Amniotic epithelial cell (primary cell): ENCODE results near the gene DIDO1.

Experiments
- DNase-seq: peaks from one replicate; pipeline ENCODE4 v3.0.0-alpha.2; 2010; ENCODE audit warnings: low read depth

The DIDO1 gene

DNA sequence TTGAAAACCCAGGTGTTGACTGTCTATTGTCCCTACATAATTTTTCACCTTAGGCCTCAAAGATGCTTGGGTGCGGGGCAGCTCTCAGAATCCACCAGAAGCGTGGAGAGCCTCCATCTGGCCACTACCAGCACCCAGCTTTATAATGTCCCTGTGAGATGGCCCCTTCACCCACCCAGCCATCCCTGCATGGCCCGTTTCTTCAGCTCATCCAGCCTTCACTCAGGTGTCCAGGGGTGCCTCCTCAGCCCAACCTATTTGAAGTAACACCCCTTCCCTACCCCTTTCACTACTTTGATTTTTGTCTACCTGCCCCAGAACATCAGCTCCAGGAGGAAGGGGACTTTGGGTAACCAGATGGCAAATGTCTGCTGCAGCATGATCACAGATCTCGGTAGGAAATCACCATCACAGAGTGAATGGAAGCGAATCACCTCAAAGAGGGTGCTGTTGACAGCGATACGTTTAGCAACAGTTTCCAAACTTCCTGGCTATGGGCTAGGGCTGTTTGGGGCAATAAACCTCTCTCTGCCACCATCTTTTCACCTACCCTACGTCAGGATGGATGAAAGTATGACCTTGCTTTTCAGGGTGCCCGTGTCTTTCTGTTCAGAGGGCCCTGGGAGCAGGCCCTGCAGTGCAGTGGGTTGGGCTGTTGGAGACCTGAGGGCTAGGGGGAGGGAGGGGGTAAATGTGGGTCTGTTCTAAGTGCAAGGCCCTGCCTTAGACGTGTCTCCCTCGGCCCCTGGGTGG lies 25.0 kb upstream of the DIDO1 start:
- no peak for DNase-seq

DNA sequence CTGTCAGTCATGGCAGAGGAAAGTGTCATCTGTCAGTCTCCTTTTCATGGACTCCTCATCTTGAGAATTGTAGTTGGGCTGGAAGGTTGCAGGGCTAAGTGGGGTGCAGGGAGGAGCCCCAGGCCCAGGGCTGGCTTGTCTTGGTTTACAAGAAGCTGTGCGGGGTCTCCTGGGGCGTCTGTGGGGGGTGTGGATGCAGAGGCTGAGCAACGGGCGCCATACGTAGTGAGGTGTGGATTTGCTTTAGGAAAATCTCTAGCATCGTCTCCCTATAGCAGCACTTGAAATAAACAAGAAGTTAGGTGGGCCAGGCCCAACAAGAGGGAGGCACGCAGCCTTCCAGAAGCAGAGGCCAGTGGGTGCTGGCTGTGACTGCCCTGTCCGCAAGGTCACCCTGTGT lies 24.4 kb upstream of the DIDO1 start:
- no peak for DNase-seq

DNA sequence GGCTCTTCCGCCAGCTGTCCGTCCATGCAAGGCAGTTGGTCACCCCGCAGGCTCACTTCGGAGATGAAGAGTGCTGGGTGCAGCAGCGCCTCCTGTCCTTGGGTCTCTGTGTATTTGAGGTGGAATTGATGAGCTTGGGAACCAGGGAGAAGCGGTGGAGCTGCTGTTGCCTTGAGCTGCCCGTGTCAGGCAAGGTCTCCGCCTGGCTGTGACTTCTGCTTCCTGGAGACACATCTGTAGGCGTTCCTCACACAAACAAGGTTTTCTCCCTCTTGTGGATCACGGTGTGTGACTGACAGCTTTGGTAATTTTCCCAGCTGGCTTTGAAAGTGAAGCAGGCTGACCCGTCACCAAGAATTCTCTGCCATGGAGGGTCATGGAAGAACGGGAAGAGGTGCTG lies 23.7 kb upstream of the DIDO1 start:
- DNase-seq: no peak

DNA sequence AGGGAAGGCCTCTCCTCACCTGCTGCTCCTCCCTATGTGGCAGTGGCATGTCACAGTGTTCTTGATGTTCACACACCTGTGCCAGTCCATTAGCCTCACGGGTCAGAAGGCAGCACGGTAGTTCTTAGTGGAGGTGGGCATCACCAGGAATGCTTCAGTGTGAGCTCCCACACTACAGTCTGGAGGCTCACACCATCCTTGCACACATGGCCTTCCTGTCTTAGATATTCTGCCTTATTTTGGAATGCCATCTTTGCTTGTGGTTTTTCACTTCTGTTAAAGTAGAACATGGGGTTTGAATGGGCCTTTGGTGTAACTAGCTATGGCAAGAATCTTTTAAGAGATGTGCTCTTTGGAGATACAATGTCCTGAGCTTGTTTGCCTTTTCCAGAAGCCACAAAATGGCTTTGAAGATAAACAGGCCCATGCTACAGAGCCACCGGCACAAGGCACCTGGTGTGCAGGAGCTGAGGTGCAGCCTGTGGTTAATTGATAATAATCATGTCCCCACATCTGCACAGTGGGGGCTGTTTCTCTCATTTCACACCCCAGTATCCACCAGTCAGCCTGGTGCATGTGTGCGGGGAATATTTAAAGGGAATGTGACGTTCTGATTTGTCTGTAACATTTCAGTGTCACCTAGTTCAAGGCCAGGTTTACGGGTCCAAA lies 23.0 kb upstream of the DIDO1 start:
- no peak for DNase-seq

DNA sequence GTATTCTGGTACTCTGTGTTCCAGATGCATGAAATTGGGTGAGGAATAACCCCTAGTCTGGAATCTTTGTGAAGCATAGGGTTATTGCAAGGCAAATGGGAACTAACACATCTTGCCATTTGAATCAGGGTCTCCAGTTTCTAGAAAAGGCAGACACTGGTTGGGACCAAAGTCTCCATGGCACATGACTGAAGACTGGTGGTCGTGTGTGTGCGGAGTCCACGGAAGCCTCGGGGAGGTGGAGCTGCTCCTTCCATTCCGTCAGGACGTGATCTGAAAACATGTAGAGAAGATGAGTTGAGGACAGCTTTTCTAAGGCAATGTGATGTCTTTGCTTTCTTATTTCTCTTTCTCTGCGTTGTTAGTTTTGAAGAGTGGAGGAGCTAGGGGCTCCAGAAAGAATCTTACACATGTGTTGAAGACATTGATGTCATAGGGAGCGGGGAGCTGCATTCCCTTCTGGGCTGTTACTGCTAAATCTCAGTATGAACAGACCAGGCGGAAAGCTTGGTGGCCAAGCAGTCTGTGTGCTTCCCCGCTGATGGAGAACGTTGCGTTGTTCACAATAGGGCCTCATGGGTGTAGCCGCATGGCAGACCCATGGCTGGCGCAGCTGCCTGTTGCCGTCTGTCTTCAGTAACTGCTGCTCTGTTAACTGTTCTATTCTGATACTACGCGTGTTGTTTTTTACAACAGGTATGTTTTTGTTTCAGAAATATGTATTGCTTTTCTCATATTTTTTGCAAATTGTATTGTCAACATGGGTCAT lies 21.4 kb upstream of the DIDO1 start:
- DNase-seq: no peak

DNA sequence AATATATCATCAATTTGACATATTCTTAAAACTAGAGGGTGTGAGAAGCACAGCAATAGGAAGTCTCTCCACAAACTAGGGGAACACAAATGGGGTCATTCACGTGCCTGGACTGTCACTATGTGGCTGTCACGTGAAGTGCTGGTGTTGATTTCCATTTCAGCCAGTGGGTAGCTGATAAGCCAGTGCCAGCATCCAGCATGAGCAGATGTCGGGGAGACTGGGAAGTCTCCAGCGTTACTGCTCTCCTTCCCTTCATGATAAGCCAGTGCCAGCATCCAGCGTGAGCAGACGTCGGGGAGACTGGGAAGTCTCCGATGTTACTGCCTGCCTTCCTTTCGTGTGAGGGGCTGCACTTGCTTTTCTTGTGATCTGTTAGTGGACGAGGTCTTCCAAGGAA lies 20.6 kb upstream of the DIDO1 start:
- DNase-seq: no peak

DNA sequence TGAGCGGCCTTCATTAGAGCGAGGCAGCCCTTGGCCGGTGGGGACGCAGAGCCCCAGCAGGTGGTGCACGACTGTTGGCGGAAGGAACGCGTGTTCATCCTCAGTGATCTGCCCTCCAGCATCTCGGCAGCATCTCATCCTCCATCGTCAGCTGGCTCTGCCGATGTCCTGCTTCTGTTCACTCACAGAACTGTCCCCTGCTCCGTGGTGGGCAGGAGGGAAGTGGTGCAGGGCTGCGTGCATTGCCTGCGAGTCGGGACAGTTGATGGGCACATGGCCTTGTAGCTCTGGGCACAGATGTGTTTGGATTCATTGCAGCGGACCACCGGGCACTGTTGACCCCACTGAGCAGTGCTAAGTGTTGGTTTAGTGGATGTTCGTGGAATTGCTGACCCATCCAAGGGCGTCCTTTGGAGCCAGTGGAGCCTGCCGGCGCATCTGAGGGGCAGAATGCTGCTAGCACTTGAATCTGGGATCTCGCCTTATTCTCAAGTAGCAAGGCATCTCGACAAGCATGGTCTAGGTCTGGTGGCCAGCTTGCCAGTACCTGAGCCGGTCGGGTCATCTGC lies 19.6 kb upstream of the DIDO1 start:
- no peak for DNase-seq

DNA sequence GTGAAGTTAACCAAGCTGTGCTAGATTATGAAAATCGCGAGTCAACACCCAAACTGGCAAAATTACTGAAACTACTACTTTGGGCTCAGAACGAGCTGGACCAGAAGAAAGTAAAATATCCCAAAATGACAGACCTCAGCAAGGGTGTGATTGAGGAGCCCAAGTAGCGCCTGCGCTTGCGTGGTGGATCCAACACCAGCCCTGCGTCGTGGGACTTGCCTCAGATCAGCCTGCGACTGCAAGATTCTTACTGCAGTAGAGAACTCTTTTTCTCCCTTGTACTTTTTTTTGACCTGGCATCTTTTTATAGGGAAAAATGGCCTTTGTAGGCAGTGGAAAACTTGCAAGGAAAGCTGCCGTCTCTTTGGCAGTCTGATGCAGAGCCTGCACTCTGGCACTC lies 18.4 kb upstream of the DIDO1 start:
- DNase-seq: no peak

DNA sequence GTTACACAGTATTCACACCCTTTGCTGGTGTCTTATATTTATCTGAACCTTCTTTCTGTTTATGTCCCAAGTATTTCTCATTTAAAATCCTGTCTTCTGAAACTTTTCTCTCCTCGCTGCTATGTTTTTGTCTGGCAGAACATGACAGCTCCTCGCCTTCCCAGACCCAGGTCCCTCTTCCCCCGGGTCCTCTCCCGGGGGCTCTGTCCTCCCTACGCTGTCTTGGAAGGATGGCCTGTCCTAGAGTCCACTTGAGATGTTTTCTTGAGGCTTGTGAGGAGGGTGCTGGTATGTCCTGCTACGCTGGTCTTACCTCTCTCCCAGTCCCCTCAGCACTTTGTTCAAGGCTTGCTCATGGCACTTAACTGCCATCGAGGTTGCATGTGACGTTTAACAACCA lies 17.9 kb upstream of the DIDO1 start:
- no peak for DNase-seq

DNA sequence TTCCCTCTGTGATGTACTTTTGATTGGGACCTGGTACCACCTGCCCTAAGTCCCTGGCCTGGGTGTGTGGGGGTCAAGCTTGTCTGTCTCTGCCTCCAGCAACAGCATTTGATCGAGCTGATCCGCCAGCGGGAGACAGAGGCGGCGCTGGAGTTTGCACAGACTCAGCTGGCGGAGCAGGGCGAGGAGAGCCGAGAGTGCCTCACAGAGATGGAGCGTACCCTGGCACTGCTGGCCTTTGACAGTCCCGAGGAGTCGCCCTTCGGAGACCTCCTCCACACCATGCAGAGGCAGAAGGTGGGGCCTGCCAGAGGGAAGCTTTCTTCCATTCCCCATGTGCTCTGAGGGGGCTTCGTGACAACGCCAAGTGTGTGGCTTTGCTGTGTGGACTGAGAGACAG lies 17.1 kb upstream of the DIDO1 start:
- DNase-seq: no peak

DNA sequence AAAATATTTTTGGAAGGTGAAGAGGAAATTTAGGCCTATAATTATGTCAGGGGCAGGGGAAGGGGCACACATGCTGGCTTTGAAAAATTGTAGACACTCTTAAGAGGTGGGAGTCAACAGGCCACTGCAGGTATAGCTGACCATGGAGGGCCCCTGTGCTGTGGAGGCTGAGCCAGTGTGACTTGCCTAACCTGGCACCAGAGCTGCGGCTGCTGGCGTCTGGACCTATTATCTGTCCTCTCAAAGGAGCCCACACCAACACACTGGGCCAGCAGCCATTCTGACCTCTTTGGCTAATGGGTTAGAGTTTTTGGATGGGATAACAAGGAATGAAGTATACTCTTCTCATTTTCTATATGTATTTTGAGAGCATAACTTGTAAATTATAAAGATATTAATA lies 16.2 kb upstream of the DIDO1 start:
- no peak for DNase-seq

DNA sequence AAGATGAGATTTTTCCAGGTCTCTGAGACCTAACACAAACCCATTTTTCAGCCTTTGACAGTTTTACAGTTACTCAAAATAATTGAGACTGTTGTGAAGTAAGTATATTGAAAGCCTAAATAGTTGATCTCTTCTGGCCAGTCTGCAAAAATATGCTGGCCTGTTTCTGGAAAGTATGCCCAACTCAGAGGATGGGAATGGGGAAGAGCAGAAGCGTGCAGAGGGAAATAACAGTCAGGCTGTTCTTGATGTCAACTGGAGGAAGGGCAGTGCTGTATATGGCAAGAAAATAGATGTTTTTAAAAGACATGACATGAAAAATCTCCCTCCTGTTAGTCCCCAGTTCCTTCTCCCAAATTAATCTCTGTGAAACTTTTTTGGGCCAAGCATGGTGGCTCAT lies 15.5 kb upstream of the DIDO1 start:
- DNase-seq: no peak

DNA sequence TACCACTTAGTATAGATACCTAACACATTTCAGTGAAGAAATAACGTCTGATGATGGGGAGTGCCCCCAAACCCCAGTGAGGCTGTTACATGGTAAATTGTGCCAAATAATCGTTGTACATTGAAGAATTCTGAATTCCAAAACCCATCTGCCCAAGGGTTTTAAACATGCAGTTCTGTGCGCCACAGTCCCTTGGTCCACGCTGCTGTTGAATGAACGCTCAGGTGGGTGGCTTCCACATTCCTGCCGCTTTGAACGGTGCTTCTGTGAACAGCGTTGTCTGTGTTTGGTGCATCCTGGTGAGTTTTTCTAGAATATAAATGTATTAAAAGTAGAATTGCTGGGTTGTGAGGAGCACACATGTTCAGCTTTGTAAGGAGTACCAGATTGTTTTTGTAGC lies 14.6 kb upstream of the DIDO1 start:
- DNase-seq: no peak

DNA sequence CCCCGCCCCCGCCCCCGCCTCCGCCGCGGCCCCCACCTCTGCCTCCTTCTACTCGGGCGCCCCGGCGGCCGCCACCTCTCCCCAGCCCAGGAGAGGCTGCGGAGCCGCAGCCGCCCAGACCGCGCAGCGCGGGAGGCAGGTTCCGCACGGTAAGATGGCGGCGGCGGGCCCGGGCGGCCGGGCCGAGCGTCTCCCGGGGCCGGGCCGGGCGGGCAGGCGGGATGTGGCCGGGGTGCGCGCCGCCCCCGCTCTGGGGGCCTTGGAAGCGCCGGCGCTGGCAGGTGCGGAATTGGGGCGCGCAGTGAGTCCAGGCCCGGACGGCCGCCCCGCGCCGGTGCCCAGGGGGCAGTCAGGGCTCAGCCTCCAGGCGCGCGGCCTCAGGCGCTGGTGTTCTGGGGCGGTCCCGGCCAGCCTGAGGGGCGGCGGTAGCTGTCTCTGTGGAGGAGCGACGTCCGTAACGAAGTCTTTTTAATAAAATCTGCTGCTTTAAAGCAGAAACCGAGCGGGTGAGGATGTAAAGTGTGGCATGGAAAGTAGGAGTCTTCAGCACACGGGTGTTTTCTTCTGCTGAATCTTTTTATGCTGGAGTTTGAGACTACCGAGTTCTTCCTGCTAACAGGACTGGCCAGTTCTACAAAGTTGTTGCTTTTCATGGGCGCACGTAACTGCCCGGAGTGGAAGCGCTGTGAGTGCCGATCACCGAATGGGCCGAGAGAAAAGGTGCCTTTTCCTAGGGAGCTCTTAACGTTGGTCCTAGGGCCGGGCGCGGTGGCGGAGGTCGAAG lies 12.0 kb upstream of the DIDO1 start, which contains the start of gene GID8:
GID8 (plus strand) TSS at position 43 of the 784 bp plus-strand sequence. CDS start 3,356 bp downstream, outside the sequence.
- DNase-seq: peak; percentile 41

DNA sequence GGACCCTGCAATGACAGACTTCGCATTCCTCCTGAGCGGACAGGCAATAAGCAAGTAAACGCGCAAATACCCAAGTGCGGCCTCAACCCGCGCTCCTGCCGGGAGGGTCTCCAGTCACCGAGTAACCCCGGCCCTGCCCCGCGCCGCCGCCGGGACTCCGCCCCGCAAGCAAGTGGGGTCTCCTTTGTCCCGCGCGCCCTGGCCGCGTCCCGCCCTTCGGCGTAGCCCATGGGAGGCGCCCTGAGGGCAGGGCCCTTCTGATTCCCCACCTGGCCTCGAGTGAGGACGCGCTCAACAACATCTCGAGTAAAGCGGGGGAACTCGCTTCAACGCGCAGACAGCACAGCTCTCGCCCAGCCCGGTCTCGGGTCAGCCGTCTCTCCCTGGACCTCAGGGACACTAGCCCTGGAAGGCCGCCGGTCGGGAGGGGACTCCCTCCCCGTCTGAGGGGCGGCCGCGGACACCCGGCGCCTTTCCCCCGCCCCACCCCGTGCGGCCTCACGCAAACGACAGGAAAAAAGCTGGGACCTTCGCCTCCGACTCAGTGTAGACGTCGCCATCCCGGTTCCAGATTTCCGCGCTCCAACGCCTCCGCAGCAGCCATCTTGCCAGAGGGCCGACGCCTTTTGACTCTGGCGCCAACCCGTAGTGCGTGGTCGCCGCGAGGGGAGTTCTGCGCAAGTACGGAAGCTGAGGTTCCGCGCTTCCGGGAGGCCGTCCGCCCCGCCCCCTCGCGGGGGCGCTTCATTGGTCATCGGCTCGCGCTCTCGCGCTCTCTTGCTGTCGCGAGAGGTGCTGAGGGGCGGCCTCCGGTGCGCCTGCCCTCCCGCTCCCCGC lies 11.2 kb upstream of the DIDO1 start:
- peak; percentile 95 for DNase-seq

DNA sequence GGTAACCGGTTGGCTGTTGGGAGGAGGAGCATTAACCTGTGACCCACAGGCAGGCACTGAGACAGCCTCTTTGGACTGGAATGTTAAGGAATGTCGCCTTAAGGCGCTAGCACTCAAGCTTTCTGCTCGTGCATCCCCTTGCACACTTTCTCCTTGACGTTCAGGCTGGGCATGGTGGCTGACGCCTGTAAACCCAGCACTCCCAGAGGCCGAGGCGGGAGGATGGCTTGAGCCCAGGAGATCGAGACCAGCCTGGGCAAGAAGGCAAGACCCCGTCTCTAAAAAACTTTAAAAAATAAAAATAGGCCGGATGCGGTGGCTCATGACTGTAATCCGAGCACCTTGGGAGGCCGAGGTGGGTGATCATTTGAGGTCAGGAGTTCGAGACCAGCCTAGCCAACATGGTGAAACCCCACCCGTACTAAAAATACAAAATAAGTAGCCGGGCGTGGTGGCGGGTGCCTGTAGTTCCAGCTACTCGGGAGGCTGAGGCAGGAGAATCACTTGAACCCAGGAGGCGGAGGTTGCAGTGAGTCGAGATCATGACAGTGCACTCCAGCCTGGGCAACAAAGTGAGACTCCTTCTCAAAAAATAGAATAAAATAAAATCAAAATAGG lies 9.8 kb upstream of the DIDO1 start:
- DNase-seq: no peak

DNA sequence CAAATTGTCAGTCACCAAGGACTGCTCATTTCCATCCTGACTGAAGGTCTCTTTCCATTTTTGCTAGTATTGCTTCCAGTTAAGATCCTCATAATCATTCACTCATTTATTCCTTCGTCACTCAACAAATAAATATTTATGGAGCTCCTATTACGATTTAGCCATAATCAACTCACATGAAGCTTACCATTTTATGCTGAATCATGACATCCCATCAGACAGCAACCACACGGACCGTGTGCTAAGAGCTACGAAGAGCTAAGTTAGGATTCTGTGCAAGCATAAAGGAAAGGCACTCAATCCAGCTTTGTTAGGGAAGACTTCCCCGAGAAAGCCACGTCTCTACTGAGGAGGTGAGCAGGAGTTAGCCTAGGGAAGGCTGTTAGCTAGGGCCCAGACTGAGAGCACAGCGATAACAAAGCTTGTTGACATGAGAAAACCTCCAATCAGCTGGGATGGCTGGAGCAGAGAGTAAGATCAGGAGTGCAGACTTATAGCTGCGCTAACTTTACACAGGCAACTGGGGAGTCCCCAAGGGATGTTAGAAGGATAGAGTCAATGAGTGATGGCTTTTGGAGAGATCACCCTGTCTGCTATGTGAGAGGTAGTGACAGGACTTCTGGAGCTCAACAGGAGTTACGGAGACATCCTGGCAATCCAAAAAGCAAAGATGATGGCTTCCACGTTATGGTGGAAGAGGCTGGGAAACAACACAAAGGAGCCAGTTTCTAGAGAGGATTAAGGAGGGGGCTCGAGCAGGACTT lies 9.1 kb upstream of the DIDO1 start:
- DNase-seq: no peak

DNA sequence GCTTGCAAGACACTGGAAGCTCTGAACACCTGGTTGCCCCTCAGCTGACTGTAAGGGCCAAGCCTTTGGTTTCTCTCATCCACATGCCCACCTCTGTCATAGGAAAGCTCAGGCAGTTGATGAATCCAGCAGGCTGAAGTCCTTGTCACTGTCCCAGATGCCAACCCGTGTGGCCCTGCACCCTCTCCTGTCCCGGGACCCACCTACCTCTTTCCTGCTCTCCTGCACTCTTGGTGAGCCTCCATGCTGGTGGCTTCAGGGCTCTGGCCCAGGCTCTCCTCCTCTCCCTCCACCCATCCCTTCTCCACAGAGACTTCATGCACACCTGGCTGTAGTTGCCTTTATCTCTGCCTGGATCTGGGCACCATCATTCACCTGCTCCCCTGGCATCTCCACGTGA lies 7.7 kb upstream of the DIDO1 start:
- DNase-seq: no peak

DNA sequence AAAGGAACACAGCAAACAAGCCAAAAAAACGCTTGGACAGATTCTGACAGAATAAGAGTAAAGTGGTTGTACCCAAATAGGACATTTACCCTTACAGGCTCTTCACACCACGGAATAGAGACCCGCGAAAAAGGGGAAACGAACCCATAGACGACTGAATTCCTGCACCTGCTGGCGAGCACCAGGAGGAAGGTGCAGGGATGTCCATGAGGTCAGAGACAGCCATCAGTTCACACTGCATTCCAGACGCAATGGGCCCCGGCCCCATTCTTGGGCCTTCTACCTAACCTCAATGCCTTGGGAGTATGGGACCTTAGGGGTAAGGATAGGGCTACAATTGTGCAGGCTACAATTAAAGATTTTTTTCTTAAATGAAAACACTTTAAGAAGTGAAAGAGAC lies 5.2 kb upstream of the DIDO1 start:
- DNase-seq: no peak

DNA sequence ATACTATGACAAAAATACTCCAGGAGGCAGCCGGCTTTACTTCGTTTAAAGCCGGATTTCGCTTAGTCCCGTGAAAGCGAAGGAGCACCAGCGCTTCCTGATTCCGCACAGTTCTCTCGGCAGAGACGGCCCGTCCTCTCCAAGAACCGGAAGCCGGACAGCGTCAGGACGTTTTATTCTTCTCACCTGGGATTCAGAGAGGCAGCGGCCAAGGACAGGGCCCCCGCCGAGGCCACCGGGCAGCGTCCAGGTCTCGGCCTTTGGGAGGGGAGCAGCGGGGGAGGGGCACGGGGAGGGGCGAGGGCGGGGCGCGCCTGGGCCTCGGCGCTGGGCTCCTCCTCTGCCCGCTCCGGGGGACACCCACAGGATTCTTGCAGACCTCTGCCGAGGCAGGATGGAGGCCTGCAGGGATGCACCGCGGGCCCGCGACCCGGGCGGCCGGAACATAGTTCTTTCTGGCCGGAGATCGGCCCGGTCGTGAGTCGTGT lies 2.8 kb upstream of the DIDO1 start:
- peak; percentile 56 for DNase-seq
